LoVo (cell line): ENCODE results near the gene SIGLEC14.

Source experiments
- DNase-seq: peaks from one replicate; pipeline ENCODE4 v3.0.0-alpha.2; 2016; ENCODE audit warnings: low spot score

Gene SIGLEC14

DNA sequence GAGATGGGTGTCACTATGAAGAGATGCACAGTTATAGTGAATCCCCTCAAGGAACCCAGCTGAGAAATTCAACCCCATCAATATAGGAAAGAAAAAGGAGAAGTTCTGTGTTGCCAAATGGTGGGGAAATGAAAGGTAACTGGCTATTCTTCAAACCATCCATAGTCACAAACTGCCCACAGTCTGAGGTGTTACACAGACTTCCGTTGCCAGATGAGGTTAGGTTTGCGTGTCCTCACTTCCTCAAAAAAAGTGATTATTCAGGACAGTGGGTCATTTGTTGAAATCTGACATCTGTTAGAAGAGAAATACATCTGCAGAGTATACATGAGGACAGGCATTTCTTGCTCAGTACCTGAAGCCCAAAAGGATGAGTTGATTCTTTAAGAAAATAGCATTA, 25.4 kb downstream of the SIGLEC14 start:
- no peak for DNase-seq

DNA sequence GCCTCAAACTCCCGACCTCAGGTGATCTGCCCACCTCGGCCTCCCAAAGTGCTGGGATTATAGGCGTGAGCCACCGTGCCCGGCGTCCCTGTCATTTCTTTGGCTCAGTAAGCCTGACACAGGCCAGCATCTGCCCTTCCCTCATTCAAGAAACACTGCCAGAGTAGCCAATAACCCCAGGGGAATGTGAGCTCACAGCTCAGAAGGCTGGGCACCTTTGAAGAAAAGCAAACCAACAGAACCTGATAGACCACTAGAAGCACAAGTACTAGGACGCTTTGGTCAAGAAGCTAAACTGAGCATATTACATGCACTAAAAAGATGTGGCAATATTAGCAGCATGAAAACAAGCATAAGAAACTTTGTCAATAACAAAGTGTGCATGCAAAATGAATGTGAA, 30.6 kb downstream of the SIGLEC14 start:
- no peak for DNase-seq

DNA sequence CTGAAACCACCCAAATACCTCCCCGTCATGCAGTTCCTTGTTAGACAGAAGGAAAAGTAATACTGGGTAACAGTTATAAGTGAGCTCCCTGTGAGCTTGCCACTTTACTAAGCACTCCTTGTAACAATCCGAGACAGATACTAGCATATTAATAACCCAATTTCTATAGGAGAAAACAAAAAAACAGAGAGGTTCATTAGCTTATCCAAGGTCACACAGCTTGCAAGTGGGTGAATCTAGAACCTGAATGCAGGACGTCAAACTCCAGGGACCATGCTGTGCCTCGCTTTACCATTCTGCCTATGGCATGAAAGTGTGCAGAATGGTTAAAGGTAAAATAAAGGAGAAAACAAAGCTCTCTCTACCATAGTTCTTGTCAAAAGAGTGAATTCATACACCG, 31.8 kb downstream of the SIGLEC14 start:
- DNase-seq, result no peak

GRCh38 chr19:51610576-51610975, 36.0 kb downstream of the SIGLEC14 start:
- DNase-seq, result no peak

GRCh38 chr19:51607920-51608562, 38.6 kb downstream of the SIGLEC14 start:
- peak; percentile 33 for DNase-seq

DNA sequence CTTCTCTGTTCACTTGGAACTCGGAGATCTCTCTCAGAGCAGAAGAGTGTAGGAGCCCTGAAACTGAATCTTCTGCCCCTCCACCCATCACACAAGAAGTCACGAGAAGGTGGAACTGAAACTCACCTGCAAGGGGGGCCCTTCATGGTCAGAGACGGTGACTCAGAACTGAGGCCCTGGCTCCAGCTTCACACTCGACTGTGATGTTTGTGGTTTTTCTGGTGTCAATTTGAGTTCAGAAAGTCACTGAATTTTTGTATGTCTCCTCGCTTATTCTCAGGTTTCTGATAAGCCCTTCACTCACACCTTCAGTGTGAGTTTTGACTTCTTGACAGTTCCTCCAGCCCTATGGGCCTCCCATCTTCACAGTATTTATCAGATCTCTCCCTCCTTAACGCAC, 39.5 kb downstream of the SIGLEC14 start:
- no peak for DNase-seq

DNA sequence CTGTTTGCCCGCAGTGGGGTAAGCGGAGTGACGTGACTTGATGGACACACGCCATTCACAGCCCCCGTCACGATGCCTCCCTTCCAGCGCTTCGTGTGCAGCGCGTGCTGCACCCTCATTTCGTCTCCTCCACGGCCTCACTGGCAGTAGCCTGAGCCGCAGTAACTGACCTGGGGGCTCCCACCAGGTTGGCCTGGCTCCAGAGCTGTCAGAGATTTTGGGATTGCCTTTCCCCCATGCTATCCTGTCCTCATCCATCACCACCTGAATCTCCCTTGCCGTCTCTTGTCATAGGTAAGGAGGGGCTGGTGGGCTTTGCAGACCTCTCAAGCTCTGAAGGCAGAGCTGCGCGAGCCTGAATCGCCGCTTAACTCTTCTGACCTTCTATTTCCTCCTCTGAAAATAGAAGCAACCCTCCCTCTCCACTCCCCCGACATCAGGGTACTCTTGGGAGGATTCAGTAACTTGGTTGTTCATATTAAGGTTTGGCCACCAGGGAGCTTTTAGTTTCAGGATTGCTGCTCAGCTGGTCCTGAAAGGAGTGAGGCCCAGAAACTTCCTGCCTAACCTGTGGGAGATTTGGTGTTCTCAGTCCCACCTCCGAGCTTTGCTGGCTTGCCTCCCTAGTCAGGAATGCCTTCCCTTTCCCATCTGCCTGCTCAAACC, 44.3 kb downstream of the SIGLEC14 start:
- DNase-seq, result no peak

- DNase-seq, result no peak
These were observed 45.6 kb downstream of the SIGLEC14 start for GRCh38 chr19:51600940-51601580.

DNA sequence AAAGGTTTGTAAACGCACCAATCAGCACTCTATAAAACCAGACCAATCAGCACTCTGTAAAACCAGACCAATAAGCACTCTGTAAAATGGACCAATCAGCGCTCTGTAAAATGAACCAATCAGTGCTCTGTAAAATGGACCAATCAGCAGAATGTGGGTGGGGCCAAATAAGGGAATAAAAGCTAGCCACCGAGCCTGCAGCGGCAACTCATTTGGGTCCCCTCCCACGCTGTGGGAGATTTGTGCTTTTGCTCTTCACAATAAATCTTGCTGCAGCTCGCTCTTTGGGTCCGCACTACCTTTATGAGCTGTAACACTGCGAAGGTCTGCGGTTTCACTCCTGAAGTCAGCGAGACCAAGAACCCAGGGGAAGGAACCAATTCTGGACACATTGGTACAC, 47.5 kb downstream of the SIGLEC14 start:
- DNase-seq, result no peak

- DNase-seq, result no peak
These were observed 48.3 kb downstream of the SIGLEC14 start for GRCh38 chr19:51598159-51598915.

DNA sequence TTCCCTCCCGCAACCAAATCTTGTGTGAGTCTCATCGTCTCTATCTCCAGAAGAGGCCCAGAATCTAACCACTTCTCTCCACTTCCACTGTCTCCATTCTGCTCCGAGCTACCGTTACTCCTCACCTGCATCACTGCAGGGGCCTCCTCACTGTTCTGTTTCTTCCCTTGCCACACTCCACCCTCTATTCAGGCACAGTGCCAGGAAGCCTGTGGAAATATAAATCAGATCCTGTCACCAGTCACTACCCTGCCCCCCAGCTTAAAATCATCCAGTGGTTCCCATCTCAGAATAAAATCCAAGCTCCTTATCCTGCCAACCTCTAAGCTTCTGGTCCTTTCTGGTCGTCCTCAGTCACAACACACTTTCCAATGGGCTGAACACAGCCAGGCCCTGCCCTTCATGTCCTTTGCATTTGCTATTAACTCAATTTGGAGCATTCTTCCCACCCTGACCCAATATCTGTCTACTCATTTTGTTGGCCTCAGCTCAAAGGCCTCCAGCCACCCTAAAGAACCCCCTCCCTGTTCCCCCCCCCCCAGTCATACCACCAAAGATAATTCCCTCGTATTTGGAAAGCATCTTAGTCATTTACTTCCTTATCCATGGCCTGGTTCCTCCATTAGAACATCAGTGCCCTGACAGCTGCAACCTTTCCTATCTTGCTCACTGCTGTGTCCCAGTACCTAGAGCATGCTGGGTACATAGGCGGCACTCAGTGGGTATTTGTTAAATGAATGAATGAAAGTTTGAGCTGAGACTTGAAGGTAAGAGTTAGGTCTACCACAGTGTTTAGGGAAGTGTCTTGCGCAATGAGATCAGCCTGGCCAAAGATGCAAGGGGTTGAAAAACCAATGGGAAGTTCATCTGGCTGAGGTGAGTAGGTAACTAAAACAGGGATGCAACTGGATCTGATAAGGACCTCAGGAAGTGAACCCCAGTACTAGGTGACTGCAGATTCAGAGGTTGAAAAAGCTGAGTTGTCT, 51.1 kb downstream of the SIGLEC14 start:
- DNase-seq, result no peak

DNA sequence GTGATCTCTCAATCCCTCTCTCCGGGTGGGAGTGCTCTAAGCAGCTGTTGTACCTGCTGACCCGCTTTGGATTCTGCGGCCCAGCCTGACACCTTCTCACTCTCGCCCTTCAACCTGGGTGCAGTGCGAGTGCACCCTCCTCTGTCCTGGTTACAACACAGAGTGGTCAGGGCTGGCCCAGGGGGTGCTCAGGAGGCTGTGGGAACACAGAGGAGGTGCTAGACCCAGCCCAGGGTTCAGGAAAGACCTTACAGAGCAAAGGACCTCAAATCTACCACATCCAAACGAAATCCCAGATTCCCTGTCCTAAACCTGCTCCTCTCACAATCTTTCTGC, 51.9 kb downstream of the SIGLEC14 start:
- no peak for DNase-seq

GRCh38 chr19:51593969-51594773, 52.5 kb downstream of the SIGLEC14 start:
- no peak for DNase-seq

GRCh38 chr19:51593138-51593890, 53.3 kb downstream of the SIGLEC14 start:
- DNase-seq, result no peak
